SU-DHL-6 (cell line): ENCODE data around the gene SOD3.

Experiments used
- CTCF ChIP-seq: fragments of 200-600 bp; sonication (generic); IDR thresholded peaks from one replicate; pipeline ENCODE4 v1.5.1; 2017; ENCODE audit warnings: antibody characterized with exemption, mild to moderate bottlenecking, low read length, moderate library complexity; ENCODE audit not compliant: insufficient read depth, poor library complexity, severe bottlenecking
- EZH2phosphoT487 ChIP-seq: fragments of 200-600 bp; sonication (generic), shearing (Covaris generic); conservative IDR thresholded peaks from 2 replicates; pipeline ENCODE4 v1.6.1; 2018; ENCODE audit warnings: mild to moderate bottlenecking, antibody characterized with exemption, low read length, moderate library complexity, mixed read lengths

- TF ChIP-seq CTCF = no peak
- no peak for TF ChIP-seq EZH2phosphoT487
These were observed 41.4 kb downstream of the SOD3 start for GRCh38 chr4:24836661-24837242.
